HG02588 (cell line): ENCODE measurements around the gene KCNC4.

Experiments used
- ATAC-seq: cut with Tn5 transposase; IDR thresholded peaks from one replicate; pipeline ENCODE4 v1.9.1; 2021; ENCODE audit warnings: mild to moderate bottlenecking, moderate library complexity; ENCODE audit not compliant: unreplicated experiment

Gene KCNC4

DNA sequence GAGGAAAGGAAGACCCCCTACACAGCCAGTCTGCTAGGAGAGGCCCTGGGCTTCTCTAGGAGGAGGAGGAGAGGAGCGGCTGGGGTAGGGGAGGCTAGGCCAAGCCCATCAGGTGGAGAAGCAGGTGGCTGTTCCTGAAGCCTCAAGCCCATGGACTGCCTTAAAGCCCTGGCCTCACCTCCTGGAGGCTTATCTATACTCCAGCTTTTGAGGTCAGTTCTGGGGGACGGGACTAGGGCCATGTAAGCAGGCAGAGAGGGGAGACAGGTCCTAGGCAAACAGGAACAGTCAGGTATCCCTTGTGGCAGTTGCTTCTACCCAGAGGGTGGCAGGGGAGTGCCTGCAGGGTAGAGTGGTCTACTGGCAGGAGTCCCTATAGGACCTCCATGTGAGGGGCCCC is 40.6 kb downstream of the KCNC4 start:
- ATAC-seq: no peak

GRCh38 chr1:110253213-110253612 is 43.1 kb downstream of the KCNC4 start:
- ATAC-seq: no peak

GRCh38 chr1:110254604-110255391 is 44.7 kb downstream of the KCNC4 start:
- no peak for ATAC-seq

GRCh38 chr1:110255392-110255787 is 45.3 kb downstream of the KCNC4 start:
- no peak for ATAC-seq

GRCh38 chr1:110258734-110259133 is 48.6 kb downstream of the KCNC4 start:
- ATAC-seq: no peak

GRCh38 chr1:110259770-110260169 is 49.7 kb downstream of the KCNC4 start:
- ATAC-seq: no peak
